ENCODE results near the gene RBM6.
"Not testable (repeated sequence)": the region's sequence is repeated elsewhere in the genome, so short reads cannot be mapped to it uniquely, and the experiment has no call there.

RBM6 gene

DNA sequence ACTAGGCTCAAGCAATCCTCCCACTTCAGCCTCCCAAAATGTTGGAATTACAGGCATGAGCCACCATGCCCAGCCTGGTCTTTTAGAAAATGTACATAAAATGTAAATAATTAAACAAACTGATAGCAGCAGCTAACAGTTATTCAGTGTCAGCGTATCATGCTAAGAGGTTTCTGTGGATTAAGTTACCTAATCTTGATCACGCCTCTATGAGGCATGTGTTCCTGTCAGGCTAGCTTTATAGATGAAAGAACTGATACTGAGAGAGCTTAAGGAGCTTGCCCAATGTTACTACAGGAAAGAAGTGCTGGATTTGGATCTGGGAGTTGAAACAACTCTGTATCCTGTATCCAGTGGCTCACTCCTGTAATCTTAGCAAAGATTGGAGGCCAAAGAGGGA lies 25.0 kb upstream of the RBM6 start:
- DNase-seq, result no peak

DNA sequence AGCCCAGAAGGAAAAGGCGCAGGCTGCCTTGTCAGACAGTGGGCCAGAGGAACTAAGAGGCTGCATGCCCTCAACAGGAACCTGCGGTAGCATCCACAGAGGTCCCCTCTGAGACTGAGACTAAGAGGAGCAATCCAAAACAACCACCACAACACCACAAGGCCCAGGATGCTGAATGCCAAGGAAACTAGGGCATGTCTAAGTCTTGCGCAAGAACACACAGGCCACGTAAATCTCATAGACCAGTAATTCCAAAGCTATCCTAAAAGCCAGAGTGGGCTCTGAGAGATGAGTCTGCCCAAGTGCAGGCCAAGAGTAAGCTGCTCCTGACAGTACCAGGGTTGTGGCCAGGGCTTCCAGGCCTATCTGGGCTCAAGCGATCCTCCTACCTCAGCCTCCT lies 23.3 kb upstream of the RBM6 start:
- DNase-seq, result no peak

DNA sequence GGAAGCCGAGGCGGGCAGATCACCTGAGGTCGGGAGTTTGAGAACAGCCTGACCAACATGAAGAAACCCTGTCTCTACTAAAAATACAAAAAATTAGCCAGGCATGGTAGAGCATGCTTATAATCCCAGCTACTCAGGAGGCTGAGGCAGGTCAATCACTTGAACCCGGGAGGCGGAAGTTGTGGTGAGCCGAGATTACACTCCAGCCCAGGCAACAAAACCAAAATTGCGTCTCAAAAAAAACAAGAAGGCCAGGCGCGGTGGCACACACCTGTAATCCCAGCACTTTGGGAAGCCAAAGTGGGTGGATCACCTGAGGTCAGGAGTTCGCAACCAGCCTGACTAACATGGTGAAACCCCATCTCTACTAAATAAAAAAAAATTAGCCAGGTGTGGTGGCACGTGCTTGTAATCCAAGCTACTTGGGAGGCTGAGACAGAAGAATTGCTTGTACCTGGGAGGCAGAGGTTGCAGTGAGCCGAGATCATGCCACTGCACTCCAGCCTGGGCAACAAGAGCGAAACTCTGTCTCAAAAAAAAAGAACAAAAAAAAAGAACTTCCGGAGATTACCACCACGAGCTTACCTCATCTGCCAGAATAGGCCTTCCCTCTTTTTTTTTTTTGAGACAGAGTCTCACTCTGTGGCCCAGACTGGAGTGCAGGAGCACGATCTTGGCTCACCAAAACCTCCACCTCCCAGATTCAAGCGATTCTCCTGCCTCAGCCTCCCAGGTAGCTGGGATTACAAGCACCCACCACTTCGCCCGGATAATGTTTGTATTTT lies 22.0 kb upstream of the RBM6 start:
- DNase-seq, result not testable (repeated sequence)

GRCh38 chr3:49924683-49925082 lies 15.3 kb upstream of the RBM6 start:
- no peak for DNase-seq

- DNase-seq, result no peak
Measured at GRCh38 chr3:49925485-49925884, 14.5 kb upstream of the RBM6 start.

- DNase-seq, result no peak
Measured at GRCh38 chr3:49926117-49926728, 13.7 kb upstream of the RBM6 start.

DNA sequence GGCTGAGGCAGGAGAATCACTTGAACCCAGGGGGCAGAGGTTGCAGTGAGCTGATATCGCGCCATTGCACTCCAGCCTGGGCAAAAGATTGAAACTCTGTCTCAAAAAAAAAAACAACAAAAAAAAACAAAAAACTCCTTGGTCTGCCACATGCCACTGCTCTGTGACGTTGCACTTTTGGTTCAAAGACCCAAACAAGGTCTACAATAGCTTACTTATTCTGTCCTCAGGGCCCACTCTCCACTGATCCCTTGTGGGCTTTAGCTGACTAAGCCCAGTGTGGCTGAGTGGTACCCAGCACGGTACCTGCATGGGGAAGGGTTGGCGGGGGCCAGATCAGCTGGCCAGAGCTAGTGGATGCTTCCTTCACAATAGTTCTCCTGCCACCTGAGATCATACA lies 12.2 kb upstream of the RBM6 start:
- DNase-seq, result no peak

DNA sequence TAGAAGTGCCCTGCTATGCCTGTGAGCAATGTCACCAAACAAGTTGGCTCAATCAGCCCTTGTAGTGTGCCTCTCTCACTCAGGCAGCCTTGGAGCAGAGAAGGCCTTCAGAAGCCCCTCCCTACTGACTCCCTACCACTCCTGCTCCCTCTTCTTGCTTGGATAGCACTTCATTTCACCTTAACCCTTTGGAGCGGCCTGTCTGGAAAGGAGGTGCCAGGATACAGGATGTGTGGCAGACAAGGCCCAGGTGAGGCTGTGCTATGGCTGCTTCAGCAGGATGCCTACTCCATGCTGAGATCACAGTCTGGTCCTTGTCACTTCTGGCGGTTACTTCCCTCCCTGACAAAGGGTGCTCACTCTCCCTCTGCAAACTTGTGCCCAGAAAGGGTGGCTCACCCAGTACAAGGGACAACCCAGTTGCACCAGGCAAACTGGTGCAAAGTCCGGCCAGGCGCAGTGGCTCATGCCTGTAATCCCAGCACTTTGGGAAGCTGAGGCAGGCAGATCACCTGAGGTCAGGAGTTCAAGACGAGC lies 11.4 kb upstream of the RBM6 start:
- no peak for DNase-seq

DNA sequence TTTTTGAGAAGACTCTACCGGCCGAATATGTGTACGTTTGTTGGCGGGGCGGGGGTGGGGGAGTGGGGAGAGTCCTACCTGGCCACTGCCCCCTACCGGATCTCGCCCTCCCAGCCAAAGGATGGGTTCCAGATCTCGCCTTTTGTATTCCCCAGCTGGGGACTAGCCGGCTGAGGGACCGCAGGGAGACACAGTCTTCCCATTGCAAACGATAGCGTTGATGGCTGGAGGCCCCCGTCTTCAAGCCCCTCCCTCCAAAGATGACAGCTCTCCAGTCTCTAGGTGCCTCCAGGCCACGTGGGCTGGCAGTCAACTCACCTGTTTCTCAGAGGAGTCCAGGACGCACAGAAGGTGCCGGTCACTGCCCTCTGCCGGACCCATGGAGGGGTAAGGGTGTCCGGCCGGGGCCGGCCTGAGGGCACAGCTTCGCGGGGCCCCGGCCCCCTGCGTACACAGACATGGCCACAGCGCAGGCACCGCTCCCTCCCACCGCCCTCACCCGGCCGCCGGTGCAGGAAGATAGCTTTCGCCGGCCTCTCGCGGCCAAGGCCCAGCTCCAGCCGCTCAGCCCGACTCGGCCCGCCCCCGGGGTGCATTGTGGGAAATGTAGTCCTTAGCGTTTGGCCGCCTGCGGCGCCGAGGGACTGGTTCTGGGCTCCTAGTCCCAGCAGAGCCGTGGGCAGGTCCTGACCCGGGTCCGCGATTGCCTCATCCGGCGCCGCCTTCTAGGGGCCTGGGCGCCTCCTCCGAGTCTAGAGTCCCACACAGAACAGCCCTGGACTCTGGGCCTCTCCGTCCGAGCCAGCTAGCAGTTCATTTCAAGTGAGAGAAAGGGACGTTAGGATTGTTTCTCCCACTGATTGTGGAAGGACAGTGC lies 10.4 kb upstream of the RBM6 start, which contains the start of gene MON1A:
Gene MON1A, minus strand, starts transcription at position 521 of the 877 bp plus-strand sequence. CDS start 16,465 bp downstream, outside the sequence.
- DNase-seq, result peak; percentile 77 to 82

GRCh38 chr3:49930168-49930690 lies 9.7 kb upstream of the RBM6 start:
- DNase-seq, result no peak

DNA sequence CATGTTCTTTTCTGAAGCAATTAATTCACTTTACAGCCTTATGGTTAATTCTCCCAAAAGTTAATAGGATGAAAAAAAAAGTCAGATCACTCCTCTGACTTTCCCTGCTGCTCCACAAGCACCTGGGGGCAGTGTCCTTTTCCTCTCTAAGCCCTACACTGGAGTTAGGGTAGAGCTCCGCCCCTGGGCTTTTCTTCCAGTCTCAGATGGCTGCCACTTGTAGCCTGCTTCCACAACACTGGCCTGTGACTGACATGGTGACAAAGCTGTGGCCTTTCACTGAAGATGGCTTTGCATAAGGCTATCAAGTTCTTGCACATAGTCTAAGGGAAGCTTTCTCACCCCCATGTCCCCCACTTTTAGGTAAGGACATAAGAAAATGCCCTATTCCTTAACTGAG lies 9.0 kb upstream of the RBM6 start:
- no peak for DNase-seq

GRCh38 chr3:49932281-49932680 lies 7.7 kb upstream of the RBM6 start:
- not testable (repeated sequence) for DNase-seq

- no peak for DNase-seq
Measured at GRCh38 chr3:49937090-49937489, 2.9 kb upstream of the RBM6 start.

DNA sequence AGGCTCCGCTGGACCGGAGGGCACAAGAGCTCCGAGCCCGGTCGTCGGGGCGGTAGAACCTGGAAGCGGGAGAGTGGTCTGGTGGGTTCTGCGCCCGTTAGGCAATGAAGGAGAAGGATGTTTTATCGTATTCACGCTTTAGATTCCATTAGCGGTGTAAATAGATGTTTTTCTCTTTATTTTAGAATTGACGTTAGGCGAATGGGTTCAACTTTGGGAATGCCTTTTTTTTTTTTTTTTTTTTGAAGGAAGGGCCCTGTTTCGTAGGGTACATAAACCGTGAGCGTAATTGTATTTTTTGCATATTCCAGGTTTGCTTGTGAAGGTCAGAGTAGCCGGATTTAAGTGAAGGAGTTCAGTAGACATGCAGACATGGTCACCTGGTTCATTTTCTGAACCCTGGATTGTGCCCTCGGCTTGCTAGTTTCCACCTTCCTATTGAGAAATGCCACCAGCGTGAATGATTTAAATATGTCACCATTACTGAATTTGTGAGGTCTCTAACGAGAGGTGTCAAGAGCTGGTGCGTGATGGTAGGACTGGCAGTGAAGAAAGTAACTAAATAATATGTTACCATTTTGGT lies 808 bp downstream of the RBM6 start:
- DNase-seq, result no peak

- no peak for DNase-seq
Measured at GRCh38 chr3:49942651-49943050, 2.7 kb downstream of the RBM6 start.

DNA sequence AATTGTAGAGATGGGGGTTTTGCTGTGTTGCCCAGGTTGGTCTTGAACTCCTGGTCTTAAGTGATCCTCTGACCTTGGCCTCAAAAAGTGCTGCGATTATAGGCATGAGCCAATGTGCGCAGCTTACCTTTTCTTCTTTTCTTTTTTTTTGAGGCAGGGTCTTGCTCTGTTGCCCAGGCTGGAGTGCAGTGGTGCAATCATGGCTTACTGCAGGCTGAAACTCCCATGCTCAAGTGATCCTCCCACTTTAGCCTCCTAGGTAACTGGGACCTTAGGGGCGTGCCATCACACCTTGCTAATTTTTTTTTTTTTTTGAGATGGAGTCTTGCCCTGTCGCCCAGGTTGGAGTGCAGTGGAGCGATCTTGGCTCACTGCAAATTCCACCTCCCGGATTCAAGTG lies 13.0 kb downstream of the RBM6 start:
- no peak for DNase-seq

DNA sequence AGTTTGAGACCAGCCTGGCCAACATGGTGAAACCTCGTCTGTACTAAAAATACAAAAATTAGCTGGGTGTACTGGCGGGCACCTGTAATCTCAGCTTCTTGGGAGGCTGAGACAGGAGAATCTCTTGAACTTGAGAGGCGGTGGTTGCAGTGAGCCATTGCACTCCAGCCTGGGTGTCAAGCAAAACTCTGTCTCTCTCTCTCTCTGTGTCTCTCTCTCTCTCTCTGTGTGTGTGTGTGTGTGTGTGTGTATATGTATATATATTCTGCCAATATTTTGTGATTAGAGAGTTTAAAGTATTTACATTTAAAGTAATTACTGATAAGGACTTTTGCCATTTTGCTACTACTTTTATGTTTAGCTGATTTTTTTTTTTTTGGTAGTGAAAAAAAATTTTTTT lies 15.7 kb downstream of the RBM6 start:
- DNase-seq, result no peak

- no peak for DNase-seq
Measured at GRCh38 chr3:49966233-49966942, 26.4 kb downstream of the RBM6 start.

DNA sequence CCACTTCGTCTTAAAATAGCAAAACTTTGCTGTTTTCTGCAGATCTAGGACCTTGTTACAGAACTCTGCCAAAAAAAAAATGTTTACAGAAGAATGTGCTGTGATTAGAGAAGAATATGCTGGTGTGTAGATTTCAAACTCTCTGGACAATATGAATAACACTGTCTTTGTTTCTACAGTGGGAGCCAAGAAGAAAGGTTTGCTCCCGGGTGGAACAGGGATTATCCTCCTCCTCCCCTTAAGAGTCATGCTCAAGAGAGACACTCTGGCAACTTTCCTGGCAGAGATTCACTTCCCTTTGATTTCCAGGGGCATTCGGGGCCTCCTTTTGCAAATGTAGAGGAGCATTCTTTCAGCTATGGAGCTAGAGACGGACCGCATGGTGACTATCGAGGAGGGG lies 27.3 kb downstream of the RBM6 start:
- no peak for DNase-seq

GRCh38 chr3:49968346-49968745 lies 28.4 kb downstream of the RBM6 start:
- no peak for DNase-seq

GRCh38 chr3:49972656-49973055 lies 32.7 kb downstream of the RBM6 start:
- no peak for DNase-seq

GRCh38 chr3:49976942-49977341 lies 37.0 kb downstream of the RBM6 start:
- no peak for DNase-seq

Measured in NCI-H2081 (cell line).